GM04504 (cell line): ENCODE data around the gene KAZN.

Source experiments
- DNase-seq: peaks from one replicate; pipeline ENCODE4 v3.0.0-alpha.2; 2012; ENCODE audit warnings: low read depth

KAZN gene

DNA sequence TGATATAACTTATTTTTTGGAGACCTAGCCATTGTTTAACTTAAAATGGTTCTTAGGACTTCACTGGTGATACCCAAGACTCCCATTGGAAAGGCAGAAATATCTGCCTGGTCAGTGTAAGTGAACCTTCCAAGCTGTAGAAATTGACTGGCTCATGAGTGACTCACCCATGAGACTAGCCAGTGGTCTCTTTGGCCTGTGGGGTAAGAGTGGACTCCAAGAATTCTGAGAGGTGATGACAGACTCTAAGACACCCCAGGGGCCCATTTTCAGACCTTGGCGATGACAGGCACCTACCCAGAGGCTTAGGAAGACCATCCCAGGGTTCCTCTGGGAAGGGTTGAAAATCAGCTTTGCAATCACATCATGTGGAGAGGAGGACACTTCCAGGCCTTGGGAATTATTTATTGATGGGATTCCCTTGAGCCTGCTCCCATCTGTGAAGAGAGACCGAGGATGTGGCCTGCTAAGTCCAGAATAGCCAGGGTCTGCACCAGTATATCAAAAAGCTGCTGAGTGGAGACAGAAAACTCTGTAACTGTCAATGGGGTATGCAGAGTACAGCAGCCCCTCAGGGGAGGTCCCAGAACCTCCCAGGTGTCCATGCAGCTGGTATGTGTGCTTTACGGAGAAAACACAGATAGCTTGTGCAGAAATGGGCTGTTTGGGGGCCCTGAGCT is 78.9 kb downstream of the KAZN start:
- DNase-seq, result no peak

DNA sequence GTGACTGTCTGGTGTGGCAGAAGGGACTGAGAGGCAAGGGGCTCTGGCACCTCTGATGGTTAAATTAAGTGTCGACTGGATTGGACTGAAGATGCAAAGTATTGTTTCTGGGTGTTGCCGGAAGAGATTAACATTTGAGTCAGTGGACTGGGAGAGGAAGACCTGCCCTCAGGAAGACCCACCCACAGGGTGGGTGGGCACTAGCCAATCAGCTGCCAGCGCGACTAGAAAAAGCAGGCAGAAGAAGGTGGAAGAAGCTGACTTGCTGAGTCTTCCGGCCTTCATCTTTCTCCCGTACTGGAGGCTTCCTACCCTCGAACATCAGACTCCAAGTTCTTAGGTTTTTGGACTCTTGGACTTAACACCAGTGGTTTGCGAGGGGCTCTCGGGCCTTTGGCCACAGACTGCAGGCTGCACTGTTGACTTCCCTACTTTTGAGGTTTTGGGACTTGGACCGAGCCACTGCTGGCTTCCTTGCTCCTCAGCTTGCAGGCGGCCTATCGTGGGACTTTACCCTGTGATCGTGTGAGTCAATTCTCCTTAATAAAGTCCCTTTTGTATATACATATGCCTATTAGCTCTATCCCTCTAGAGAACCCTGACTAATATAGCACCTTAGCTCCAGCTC is 79.6 kb downstream of the KAZN start:
- DNase-seq, result no peak

DNA sequence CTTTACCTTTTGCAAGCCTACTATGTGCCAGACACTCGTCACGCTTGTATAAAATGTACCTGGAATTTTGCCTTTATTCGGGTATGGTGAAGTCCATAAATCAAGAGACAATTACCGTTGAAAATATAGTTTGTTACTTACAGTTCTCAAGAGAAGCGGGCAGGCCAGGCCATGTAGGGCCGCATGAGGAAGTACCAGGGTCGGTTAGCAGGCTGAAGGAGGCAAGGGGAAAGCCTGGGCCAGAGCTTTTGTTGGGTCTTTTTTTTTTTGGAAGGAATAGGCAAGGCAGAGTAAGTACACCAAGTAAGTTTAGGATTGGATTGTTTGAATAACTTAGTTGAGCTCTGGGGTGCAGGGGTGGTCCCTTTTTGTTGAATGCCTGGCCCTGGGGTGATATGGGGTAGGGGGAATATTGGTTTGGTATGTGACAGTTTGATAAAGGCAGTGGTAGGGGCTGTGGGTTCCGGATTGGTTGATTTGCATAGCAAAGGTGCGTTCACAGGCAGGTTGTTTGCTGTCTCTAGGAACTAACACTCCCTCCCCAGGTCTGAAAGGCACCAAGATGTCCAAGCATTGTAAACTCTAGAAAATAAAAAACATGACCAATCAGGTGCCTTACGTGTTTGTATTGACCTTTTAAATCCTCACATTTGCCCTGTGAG is 80.7 kb downstream of the KAZN start:
- no peak for DNase-seq

DNA sequence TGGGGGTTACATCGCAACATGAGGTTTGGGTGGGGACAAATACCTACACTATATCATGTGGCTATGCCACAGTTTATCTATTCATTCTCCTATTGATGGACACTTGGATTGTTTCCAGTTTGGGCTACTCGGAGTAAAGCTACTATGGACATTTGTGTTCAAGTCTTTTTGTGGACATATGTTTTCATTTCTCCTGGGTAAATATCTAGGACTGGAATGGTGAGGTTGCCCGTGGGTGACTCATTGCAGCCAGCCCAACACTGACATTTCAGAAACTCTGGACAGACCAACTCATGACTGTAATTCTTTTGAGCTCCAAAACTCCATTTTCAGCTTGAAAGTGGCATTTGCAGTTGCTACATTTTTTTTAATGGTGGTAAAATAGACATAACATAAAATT is 82.7 kb downstream of the KAZN start:
- DNase-seq, result no peak

DNA sequence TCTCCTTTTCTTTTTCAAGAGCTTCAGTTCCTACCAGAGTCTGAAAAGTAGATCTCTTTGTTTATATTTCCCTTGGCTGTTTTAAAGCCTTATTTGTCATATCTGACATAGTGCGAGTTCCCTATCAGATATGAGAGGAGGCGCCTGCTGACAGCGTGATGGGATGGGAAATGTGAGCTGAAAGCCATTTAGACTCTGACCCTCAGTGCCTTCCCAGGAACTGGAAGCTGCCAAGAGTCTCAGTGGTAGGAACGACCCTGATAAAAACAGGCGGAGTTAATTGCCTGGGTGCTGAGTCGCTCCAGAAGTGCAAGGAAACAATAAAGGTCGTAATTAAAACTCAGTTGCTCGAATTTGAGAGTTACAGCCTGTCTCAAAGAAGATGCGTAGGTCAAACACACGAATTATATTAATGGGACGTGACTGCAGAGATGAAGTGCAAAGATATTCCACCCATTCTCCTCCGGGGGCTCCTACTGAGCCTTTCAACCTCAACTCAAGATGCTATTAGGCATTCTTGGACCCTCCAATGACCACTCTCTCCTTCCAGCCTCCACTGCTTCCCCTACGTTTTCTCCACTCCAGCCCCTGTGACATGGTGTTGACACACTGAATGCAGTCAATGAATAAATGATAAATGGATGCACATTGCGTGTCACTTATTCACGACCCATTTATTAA is 84.6 kb downstream of the KAZN start:
- DNase-seq, result no peak

DNA sequence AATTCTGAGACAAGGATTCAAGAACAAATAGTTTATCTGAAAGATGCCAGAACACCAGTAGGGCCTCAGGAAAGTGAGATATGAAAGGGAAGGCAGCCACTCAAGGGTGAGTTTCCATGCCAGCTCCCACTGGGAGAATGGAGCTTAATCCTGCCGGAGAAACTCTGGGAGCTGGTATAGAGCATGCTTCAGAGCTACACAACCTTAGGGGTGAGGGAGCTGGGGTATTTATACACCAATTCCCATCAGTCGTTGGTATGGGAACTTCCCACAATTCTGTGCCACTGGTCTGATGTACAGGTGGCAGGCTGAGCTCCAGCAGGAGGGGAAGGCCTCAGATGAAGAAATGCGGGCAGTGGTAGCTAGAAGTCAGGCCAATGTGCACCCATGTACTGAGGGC is 86.6 kb downstream of the KAZN start:
- no peak for DNase-seq

DNA sequence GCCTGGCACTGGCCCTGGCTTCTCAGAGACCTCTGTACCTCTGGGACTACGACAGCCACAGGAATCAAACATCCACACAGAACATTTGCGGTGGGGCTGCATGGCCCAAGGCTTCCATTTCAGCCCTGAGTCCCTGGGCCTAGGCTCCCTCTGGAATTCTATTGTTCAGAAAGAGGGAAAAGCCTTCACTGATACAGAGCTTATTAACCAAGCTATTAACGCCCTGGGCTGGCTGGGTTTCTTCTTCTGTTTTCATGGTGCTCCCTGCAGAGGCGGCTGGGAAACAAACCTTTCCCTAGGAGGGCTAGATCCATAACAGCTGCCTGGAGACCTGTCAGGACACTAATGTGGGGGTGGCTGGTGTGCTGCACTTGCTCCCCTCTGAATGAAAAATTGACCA is 88.2 kb downstream of the KAZN start:
- DNase-seq, result no peak

DNA sequence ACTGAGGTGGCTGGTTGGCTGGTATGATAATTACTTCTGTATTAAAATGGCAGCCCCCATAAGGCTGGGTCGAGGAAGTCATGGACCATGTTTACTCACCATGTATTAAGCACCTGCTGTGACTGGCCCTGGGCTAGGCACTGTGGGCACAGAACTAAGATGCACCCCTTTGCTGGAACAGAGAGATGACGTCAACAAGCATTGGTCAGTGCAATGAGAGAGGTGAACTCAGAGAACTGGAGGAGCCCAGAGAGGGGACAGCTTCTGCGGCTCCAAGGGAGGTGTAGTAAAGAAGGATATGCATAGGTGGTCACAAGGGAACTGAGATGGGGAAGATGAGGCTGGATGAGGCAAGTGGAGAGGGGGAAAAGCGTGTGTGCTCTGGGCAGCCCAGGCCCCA is 88.7 kb downstream of the KAZN start:
- DNase-seq, result no peak

DNA sequence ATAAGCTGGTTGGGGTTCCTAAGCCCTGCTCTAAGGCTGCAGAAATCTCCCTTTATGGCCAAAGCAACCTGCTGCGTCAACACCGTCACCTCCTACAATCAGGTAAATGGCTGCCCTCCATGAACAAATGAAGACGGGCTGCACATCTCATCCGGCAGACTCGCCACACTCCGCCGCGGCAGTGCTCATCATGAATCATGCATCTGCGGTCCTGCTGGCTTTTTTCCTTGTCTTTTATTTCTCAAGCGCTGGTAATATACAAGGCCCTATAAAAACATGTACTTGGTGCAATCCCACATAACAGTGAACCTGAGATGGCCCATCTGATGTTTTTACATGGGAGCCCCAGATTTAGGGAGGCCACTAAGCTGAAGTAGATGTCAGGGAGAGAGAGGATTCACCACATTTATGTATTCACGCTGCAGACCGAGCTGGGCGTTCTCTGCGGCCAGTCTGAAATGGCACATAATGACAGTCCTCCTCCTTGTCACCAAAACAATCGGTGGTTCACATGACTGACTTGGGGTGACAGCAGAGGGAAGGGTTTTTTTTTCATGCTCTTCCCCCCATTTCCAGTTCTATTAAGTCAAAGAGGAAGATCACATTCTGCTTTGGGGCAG is 91.6 kb downstream of the KAZN start:
- DNase-seq, result no peak

DNA sequence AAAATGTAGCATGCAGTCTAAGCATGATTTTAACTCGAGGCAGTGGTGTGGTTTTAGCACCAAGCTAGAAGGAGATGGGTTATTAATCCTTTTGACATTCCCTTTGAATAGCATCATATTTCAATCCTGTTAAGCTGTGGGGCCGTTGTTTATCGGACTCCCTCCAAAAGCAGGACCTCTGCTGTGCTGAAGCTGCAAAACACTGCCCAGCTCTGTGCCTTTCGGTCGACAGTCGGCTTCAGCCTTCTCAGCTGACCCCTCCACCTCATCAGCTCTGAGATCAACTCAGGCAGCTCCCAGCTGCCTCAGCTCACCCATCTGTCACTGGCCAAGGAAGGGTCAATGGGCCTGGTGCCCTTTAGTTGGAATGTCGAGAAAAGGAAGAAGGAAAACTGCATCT is 95.5 kb downstream of the KAZN start:
- DNase-seq, result no peak

DNA sequence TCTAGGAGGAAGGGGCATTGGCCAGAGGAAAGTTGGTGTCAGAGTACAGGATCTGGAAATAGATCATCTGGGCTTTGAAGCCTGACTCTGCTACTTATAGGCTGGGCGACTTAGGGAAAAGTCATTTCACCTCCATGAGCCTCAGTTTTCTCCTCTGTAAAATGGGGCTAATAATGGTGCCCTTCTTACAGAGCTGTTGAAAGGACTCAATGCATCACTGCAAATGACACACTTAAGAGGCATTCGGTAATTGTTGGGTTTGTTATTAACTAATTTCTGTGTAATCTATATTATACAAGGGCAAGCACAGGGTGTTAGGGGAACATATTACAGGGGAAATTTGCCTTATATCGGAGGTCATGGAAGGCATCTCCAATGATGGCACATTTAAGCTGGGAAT is 96.1 kb downstream of the KAZN start:
- DNase-seq, result no peak

DNA sequence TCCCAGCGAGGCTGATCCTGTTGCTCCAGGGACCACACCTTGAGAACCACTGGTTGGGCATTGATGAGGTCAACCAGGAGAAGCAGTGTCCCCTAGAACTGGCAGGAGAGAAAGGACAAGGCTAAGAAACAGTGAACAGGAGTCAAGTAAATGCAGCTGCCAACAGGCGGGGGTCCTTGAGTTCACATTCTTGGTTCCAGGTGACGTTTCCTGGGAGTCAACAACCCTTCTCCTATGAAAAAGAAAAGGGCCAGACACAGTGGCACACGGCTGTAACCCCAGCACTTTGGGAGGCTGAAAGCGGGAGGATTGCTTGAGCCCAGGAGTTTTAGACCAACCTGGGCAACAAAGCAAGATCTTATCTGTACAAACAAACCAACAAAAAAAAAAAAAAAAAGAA is 98.3 kb downstream of the KAZN start:
- no peak for DNase-seq

DNA sequence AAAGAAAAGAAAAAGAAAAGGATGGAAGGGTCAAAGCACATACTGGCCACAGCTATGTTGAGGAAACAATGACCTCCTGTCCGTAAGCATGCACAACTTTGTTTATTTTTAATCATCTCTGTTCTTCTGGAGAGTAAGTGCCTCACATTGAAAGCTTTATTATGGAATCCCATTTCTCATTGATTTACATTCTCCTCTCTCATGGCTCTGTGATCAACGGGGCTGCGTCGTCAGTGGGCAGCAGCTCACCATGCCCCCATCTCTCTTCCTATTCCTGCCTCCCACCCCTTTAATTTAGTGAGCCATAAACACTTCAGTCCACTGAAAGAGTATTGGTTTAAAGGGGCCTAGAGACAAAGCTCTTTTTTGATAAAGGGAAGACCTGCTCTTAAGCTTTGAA is 98.9 kb downstream of the KAZN start:
- no peak for DNase-seq

DNA sequence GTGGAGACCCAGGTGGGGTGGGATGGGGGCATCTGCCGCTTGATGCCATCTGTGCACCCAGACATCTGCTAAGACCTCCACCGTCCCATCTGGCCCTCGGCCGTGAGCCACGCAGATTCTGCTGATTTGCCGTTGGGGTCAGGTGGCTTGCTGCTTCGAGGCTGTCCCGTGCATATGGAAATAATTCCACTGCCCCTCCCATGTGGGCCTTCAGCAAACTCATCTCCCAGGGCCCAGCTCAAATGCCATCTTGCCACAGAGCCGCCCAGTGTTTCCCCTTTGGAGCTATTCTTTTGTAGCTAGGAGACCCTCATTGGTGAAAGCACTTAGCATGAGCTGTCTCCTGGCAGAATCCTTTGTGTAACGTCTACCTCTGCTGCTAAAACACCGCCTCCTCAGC is 99.8 kb downstream of the KAZN start:
- DNase-seq, result no peak

DNA sequence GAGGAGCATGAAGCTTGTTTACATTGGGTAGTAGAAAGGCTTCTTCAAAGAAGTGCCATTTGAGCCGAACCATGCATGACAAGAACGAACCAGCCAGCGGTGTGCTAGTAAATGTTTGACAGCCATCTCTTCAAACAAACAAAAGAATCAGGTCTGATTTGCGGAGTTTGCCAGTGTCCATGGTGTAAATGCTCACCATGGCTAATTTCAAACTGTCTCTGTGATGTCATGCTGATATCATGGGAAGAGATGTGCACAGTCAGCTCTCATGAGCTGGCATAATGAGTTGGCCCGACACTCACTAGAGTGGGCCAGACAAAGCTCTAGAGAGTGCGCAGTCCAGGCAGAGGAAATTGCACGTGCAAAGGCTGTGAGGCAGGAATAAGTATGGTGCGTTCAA is 101.1 kb downstream of the KAZN start:
- no peak for DNase-seq

DNA sequence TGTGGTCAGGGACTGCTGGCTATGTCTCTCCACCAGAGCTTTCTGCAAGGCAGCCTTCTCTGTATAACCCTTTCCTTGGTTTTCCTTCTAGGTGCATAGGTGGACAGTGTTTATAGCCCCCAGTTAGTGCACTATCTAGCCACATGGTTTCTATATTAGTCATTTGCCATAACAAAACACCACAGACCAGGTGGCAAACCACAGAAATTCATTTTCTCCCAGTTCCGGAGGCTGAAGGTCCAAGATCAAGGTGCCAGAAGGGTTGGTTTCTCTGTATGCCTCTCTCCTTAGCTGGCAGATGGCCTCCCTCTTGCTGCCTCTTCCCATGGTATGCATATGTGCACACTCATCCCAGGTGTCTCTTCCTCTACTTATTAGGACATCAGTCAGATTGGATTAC is 106.4 kb downstream of the KAZN start:
- DNase-seq, result no peak

DNA sequence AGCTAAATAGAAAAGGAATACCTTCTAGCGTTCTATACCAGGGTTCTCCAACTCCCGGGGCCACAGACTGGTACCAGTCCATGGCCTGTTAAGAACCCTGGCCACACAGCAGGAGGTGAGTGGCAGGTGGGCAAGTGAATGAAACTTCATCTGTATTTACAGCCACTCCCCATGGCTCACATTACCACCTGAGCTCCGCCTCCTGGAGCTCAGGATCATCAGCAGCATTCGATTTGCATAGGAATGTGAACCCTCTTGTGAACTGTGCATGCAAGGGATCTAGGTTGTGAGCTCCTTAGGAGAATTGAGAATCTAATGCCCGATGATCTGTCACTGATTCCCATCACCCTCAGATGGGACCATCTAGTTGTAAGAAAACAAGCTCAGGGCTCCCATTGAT is 107.3 kb downstream of the KAZN start:
- no peak for DNase-seq

DNA sequence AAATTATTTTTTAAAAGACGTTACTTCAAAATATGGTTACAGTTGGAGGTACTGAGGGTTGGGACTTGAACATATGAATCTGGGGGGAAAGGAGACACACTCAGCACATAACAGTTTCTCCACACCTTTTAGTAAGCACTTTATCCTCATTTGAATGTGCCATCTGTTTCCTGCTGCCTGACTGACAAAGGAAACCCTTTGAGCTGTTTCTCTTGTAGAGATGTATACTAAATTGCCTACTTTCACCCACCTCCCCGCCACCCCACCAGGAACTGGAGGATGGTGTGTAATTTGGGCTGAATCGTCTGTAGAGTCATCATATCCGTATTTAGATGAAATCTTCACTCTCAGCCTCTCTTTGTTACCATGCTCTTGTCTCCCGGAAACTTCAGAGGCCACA is 108.1 kb downstream of the KAZN start:
- no peak for DNase-seq

DNA sequence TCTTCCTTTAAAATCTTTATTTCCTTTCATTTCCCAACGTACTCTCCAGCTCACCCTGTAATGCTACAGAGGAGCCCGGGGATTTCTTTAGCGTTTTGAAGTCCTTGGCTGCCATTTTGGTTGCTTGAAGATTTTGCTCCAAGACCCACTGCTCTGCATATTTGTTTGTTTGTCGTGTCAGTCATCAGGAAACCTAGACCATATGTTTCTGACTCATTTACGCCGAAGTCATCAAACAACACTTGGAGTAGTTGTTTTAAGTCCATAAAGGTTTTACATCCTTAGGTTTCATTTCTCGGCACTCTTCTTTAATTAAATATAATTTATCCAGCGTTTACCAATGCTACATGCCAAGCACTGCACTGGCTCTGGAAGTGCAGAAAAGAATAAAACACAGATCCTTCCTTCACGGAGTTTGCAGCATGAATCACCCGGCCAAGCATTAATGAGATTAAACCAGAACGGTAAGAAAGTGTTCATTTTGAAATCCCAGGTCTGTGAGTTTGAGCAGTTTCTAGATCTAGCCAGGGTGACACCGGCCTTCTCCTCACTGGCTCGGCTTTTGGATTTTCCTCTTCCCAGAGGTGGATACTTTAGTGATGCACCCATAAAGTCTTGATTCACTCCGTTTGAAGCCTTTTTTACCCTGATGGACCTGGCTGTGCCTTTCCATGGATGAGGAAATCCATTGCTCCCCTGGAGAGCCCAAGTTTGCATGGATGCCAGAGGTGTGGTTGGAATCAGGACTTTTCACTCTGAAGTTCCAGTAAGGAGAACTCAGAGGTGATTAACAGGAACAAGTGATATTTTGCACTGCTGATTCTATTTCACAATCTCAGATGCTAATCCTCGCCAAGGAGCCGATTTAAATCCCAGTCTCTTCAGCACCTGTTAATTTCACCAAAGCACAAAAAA is 109.3 kb downstream of the KAZN start:
- DNase-seq, result no peak

DNA sequence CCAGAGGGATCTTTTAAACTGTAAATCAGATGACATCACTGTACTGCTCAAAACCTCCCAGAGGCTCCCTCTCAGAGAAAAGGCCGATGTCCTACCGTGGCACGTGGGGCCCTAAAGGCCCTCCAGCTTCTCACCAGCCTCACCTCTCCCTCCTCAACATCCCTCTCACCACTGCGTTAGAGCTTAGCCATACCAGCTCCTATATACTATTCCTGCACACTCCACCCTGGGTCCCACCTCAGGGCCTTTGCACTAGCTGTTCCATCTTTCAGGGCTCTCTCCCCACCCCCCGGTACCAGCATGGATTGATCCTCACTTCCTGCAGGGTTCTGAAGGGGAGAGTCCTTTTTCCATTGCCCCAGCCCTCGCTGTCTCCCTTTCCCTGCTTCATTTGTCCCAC is 111.8 kb downstream of the KAZN start:
- no peak for DNase-seq

DNA sequence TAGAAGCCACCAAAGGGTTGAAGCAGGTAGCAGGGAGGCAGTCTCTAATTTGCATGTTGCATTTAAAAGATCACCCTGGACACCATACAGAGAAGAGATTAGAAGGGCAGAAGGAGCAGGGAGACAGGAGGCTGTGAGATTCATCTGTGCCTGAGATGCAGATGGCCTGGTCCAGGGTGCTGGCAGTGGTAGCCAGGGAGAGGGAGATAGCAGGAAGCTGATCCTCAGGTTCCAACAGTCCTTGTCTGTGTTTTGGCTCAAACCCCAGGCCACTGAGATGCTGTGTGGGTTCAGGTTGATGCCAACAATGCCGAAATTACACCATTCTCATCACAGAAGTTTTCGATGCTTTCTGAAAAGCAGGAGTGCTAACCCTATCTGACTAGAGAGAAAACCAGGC is 113.7 kb downstream of the KAZN start:
- DNase-seq, result no peak

DNA sequence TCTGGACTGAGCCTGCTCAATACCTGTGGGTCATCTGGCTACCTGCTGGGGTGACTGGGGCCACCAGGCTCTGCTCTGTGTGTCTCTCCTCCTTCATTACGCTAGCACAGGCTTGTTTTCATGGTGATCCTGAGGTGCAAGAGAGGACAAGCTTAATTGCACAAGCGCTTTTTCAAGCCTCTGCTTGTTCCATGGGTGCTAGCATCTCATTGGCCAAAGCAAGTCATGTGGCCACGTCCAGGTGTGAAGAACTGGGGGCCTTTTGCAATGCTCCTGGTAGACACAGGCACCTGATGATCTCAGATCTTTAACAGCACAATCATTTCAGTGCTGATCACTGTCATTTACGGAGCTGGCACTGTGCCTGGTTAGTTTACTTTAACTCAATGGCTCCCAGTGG is 114.6 kb downstream of the KAZN start:
- no peak for DNase-seq
